Hepatocyte (in vitro differentiated cells): ENCODE measurements around the gene ADCY1. TPM values are rescaled to one million over a fixed set of nuclear protein-coding genes. Genes with fewer than 3 reads are reported as not detected.
"Not testable (repeated sequence)": the region's sequence is repeated elsewhere in the genome, so short reads cannot be mapped to it uniquely, and the experiment has no call there.

Source experiments
- DNase-seq: peaks from one replicate; pipeline ENCODE4 v3.0.0-alpha.2; 2016; ENCODE audit warnings: low spot score
- H2AFZ ChIP-seq: fragments of 200-600 bp; sonication (generic); 2 replicates; pipeline ENCODE4 v1.6.0; 2016; ENCODE audit warnings: antibody characterized with exemption, mild to moderate bottlenecking
- H3K27ac ChIP-seq: fragments of 200-600 bp; sonication (generic); 2 replicates; pipeline ENCODE4 v1.5.1; 2016; ENCODE audit warnings: mild to moderate bottlenecking
- H3K27me3 ChIP-seq: fragments of 200-600 bp; sonication (generic); 2 replicates; pipeline ENCODE4 v1.6.1; 2016
- H3K36me3 ChIP-seq: fragments of 200-600 bp; sonication (generic); replicated peaks from 2 replicates; pipeline ENCODE4 v1.5.1; 2016; ENCODE audit warnings: low read depth; ENCODE audit not compliant: insufficient read depth
- H3K4me1 ChIP-seq: fragments of 200-600 bp; sonication (generic); 2 replicates; pipeline ENCODE4 v1.5.1; 2016; ENCODE audit warnings: mild to moderate bottlenecking, moderate library complexity; ENCODE audit not compliant: insufficient read depth
- H3K4me2 ChIP-seq: fragments of 200-600 bp; sonication (generic); 2 replicates; pipeline ENCODE4 v1.6.0; 2016
- H3K4me3 ChIP-seq: fragments of 200-600 bp; sonication (generic); 2 replicates; pipeline ENCODE4 v1.5.1; 2016; ENCODE audit warnings: mild to moderate bottlenecking
- H3K79me2 ChIP-seq: fragments of 200-600 bp; sonication (generic); 2 replicates; pipeline ENCODE4 v1.6.0; 2017; ENCODE audit warnings: mild to moderate bottlenecking
- H3K9me2 ChIP-seq: fragments of 200-600 bp; sonication (generic); replicated peaks from 2 replicates; pipeline ENCODE4 v1.6.0; 2017; ENCODE audit warnings: mild to moderate bottlenecking; ENCODE audit not compliant: insufficient read depth
- H3K9me3 ChIP-seq: fragments of 200-600 bp; sonication (generic); 2 replicates; pipeline ENCODE4 v1.5.1; 2016; ENCODE audit warnings: low read depth, mild to moderate bottlenecking
- H4K20me1 ChIP-seq: fragments of 200-600 bp; sonication (generic); 2 replicates; pipeline ENCODE4 v1.6.0; 2016; ENCODE audit warnings: mild to moderate bottlenecking; ENCODE audit not compliant: insufficient read depth, poor library complexity, severe bottlenecking
- CTCF ChIP-seq: fragments of 200-600 bp; sonication (generic); IDR thresholded peaks from 2 replicates; pipeline ENCODE4 v1.5.1; 2016; ENCODE audit warnings: antibody characterized with exemption, mild to moderate bottlenecking; ENCODE audit not compliant: poor library complexity
- WGBS: methylation state at CpG from one replicate; pipeline ENCODE4 v1.1.6; 2016; ENCODE audit warnings: low lambda C conversion rate; ENCODE audit errors: missing lambda C conversion rate; 5-methylcytosine and 5-hydroxymethylcytosine counted together
- polyA plus RNA-seq: library from polyadenylated mRNA; unstranded; fragments of >200 nt; fragmentation: Nextera tagmentation; extraction: Ambion mirVana; gene quantifications from 2 replicates; pipeline ENCODE4 v1.2.1, GENCODE V29; 2016
- total RNA-seq: library from RNA; depleted of rRNA; stranded (reverse); fragments of >200 nt; gene quantifications from 2 replicates; pipeline ENCODE4 v1.2.3, GENCODE V29; 2014

ADCY1 gene
- total and polyA plus RNA-seq, 2 experiments from 2014 or later, result 1.3 to 2.9 TPM

- not testable (repeated sequence) for H3K4me3 ChIP-seq, H3K36me3 ChIP-seq, H3K27me3 ChIP-seq, H2AFZ ChIP-seq, H4K20me1 ChIP-seq, H3K9me2 ChIP-seq, H3K27ac ChIP-seq, DNase-seq, H3K9me3 ChIP-seq, H3K4me1 ChIP-seq, H3K79me2 ChIP-seq, H3K4me2 ChIP-seq
- 95% methylated on average over 2 of the region's 2 CpGs for WGBS
- peak; percentile 10 for TF ChIP-seq CTCF
Observed at GRCh38 chr7:45756757-45757156, 182.6 kb downstream of the ADCY1 start.

DNA sequence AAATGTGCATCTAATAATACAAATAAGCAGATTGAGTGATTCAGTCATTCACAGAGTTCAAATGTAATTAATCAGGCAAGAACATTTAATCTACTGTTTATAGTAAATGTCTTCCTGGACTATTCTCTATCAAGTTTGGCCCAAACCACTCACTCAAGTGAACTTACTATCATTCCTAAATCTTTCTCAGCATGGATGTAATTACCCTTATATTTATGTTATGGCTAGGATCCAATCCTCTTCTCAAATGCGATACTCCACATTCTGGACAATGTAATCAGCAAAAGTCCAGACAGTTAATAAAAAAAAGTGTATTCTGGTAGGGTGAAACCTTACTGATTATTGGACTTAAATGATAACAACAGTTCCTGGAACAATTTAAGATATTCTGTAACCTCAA is 185.3 kb downstream of the ADCY1 start:
- H3K27me3 ChIP-seq, H4K20me1 ChIP-seq, H3K9me2 ChIP-seq, H3K27ac ChIP-seq, H3K4me2 ChIP-seq, H2AFZ ChIP-seq, H3K4me3 ChIP-seq, H3K4me1 ChIP-seq, H3K9me3 ChIP-seq, H3K79me2 ChIP-seq, H3K36me3 ChIP-seq, DNase-seq: not testable (repeated sequence)
- 80% methylated on average over 1 of the region's 1 CpG for WGBS

GRCh38 chr7:45761545-45762205 is 187.5 kb downstream of the ADCY1 start:
- not testable (repeated sequence) for H3K27ac ChIP-seq, DNase-seq, H3K36me3 ChIP-seq, H3K79me2 ChIP-seq, H3K9me3 ChIP-seq, H3K4me2 ChIP-seq, H3K4me1 ChIP-seq, H4K20me1 ChIP-seq, H2AFZ ChIP-seq, H3K27me3 ChIP-seq, H3K9me2 ChIP-seq, H3K4me3 ChIP-seq
- 84% methylated on average over 5 of the region's 5 CpGs for WGBS

GRCh38 chr7:45762225-45762994 is 188.2 kb downstream of the ADCY1 start:
- not testable (repeated sequence) for H3K4me2 ChIP-seq, DNase-seq, H2AFZ ChIP-seq, H3K27me3 ChIP-seq, H3K9me2 ChIP-seq, H3K4me1 ChIP-seq, H3K36me3 ChIP-seq, H3K27ac ChIP-seq, H3K9me3 ChIP-seq, H4K20me1 ChIP-seq, H3K4me3 ChIP-seq
- peaks cover 13% of the 10 kb centered on the region for H3K79me2 ChIP-seq
- 89% methylated on average over 3 of the region's 3 CpGs for WGBS

DNA sequence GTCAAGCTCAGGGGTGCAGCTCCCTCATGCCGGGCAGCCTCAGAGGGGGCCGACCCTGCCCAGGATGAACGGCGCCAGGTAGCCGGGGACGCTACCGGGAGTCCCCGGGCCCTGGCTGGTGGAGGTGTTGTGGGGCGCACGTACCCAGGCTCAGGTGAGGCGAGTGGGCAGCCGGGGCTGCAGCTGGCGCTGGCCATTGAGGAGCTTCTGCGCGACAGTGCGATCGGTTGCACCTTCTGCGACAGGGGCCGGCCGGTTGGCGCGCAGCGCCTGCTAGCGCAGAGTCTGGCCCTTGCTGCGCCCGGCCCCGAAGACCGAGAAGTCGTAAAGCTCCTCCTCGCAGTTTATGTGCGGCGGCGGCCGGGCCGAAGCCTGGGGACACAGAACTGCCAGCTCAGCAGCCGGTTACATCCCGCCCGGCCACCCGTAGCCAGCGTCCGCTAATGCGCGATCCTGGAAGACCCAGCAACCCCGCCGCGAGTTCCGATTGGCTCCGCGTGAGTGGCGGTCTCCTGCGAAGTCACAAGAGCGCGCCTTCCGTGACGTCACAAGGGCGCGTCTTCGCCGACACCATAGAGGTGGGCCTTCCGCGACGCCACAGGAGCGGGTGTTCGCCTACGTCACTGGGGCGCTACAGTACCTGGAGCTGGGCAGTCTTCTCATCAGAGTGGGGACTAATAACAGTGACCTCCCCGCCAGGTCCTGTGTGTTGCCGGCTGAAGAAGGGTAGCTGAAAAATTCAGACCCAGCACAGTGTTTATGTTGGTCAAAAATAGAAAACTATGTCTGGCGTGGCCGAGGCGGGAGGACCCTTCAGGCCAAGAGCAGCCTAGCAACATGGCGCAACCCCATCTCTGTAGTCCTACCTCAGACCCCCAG is 194.6 kb downstream of the ADCY1 start:
- TF ChIP-seq CTCF, result peak; percentile 12
- not testable (repeated sequence) for H3K4me1 ChIP-seq, H3K9me2 ChIP-seq, H3K36me3 ChIP-seq, H4K20me1 ChIP-seq, H3K9me3 ChIP-seq, H3K27me3 ChIP-seq
- Histone ChIP-seq H3K4me2 (peak overlapping the region; percentile 90), H3K4me3 (peak overlapping the region; percentile 89), H3K79me2 (peaks cover 23% of the 10 kb centered on the region), H3K27ac (peak overlapping the region; percentile 91), H2AFZ (peak overlapping the region; percentile 98)
- WGBS, result 2% methylated on average over 70 of the region's 72 CpGs
- DNase-seq, result peak; percentile 99

DNA sequence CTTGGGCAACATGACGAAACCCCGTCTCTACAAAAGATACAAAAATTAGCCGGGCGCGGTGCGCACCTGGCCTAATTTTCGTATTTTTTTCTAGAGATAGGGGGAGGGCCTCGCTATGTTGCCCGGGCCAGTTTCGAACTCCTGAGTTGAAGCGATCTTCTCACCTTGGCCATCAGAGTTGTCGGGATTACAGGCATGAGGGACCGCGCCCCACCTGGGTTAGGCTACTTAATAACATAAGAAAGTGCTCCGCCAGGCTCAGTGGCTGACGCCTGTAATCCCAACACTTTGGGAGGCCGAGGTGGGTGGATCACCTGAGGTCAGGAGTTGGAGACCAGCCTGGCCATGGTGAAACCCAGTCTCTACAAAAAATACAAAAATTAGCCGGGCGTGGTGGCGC is 195.5 kb downstream of the ADCY1 start:
- not testable (repeated sequence) for H3K36me3 ChIP-seq, H3K9me2 ChIP-seq, H4K20me1 ChIP-seq, H3K27me3 ChIP-seq, H3K9me3 ChIP-seq, DNase-seq, H3K4me1 ChIP-seq
- Histone ChIP-seq H3K4me2 (peak overlapping the region; percentile 87), H2AFZ (peak overlapping the region; percentile 98), H3K4me3 (peak overlapping the region; percentile 27), H3K79me2 (peaks cover 20% of the 10 kb centered on the region), H3K27ac (peak overlapping the region; percentile 91)
- 98% methylated on average over 20 of the region's 20 CpGs for WGBS
